Heart left ventricle (tissue), 16 donors: ENCODE measurements around the gene FOXM1. TPM values are rescaled to one million over a fixed set of nuclear protein-coding genes. Genes with fewer than 3 reads are reported as not detected.

Experiments used
- ATAC-seq, 4 donors: fragments of 200-7000 bp; cut with Tn5 transposase; one replicate each; pipeline ENCODE4 v1.9.1; 2020 to 2022; ENCODE audit warnings: moderate library complexity in 4 of 4, mild to moderate bottlenecking in 3 of 4, moderate number of reproducible peaks in 1 of 4
- DNase-seq, 5 donors: peaks; one replicate each; pipeline ENCODE4 v3.0.0-alpha.2; 2020
- H3K27ac ChIP-seq, 12 donors: fragments of 200-600 bp; sonication (generic) in 4 of 12; one replicate each; pipeline versions ENCODE4 v1.5.0 to v1.8.0; 2016 to 2022; ENCODE audit warnings: mild to moderate bottlenecking in 2 of 12
- H3K27me3 ChIP-seq, 9 donors: fragments of 200-600 bp; sonication (generic) in 2 of 9; one replicate each; pipeline versions ENCODE4 v1.5.1 to v1.8.0; 2016 to 2022; ENCODE audit warnings: mild to moderate bottlenecking in 3 of 9
- H3K36me3 ChIP-seq, 9 donors: fragments of 200-600 bp; sonication (generic) in 2 of 9; one replicate each; pipeline versions ENCODE4 v1.5.0 to v1.8.0; 2018 to 2022; ENCODE audit warnings: mild to moderate bottlenecking in 2 of 9
- H3K4me1 ChIP-seq, 12 donors: fragments of 200-600 bp; sonication (generic) in 4 of 12; one replicate each; pipeline versions ENCODE4 v1.5.0 to v1.8.0; 2016 to 2022; ENCODE audit warnings: mild to moderate bottlenecking in 3 of 12
- H3K4me3 ChIP-seq, 12 donors: fragments of 200-600 bp; sonication (generic) in 4 of 12; one replicate each; pipeline versions ENCODE4 v1.5.0 to v1.8.0; 2017 to 2022; ENCODE audit warnings: mild to moderate bottlenecking in 9 of 12, moderate library complexity in 4 of 12
- H3K9me3 ChIP-seq, 12 donors: fragments of 200-600 bp; sonication (generic) in 4 of 12; one replicate each; pipeline versions ENCODE4 v1.5.0 to v1.8.0; 2016 to 2022; ENCODE audit warnings: mild to moderate bottlenecking in 1 of 12
- POLR2A ChIP-seq, 2 donors: fragments of 450-650 bp; IDR thresholded peaks; one replicate each; pipeline ENCODE4 v1.6.1; 2017; ENCODE audit warnings: antibody characterized with exemption in 2 of 2, mild to moderate bottlenecking in 2 of 2, moderate library complexity in 2 of 2
- WGBS, 4 donors: extraction: QIAGEN DNeasy Blood & Tissue Kit in 2 of 4; methylation state at CpG; one replicate each; pipeline versions ENCODE4 v1.1.5 to v1.1.7; 2013 to 2018; 5-methylcytosine and 5-hydroxymethylcytosine counted together
- intact Hi-C, 10 donors: fragments of 100-400 bp; cut with DNase I; formaldehyde crosslinking; loops; one replicate each; pipeline versions ENCODE4 v1.11.1 to v1.14.2; 2022
- polyA plus RNA-seq, 2 donors: library from polyadenylated mRNA; stranded (reverse); fragments of 200-250 nt; gene quantifications; one replicate each; pipeline ENCODE4 v1.2.3, GENCODE V29; 2013
- total RNA-seq, 9 donors: library from RNA; depleted of rRNA in 2 of 9; stranded (reverse); fragments of >200 nt in 2 of 9; fragmentation: NEBNext Ultra II Directional in 3 of 9; extraction: Animal tissue kit (Norgen Biotek cat#: 25700) in 3 of 9; gene quantifications; one replicate each; pipeline versions ENCODE4 v1.1.0 to v1.2.4, GENCODE V29; 2016 to 2023
- TF ChIP-seq, protein P1 (sequence below), 12 donors: fragments of 200-600 bp; sonication (generic) in 4 of 12; IDR thresholded peaks; one replicate each; pipeline versions ENCODE4 v1.5.0 to v1.8.0; 2018 to 2022; ENCODE audit warnings: antibody characterized with exemption in 12 of 12, mild to moderate bottlenecking in 5 of 12
- donor health status: ischemic (EF 13 %, LVEDD 7.1; RV severe dilation, severe dysfunction).
- donor health status: healthy with polysubstance abuse.
- donor health status: DM: no; HTN: yes; CAD: no.
- donor health status: DM: no; HTN: no; CAD: no.
- donor health status: ischemic (EF 25% LVEDD 6.9; RV normal size, moderate dysfunction).
- donor health status: ischemic (EF 25% LVEDD 5.7; RV mildly dilated, moderate dysfunction).
- donor health status: healthy.
- donor health status: DM: yes; HTN: yes; CAD: no.
- donor health status: ischemic (EF 35%, LVEDD 5.7; RV mildly dilated, moderate dysfunction).
- donor health status: nonischemic (EF 11% LVEDD 7.7; RV severe dilation, severe dysfunction).
- donor health status: DM: yes; HTN: yes; CAD: no.
- donor health status: PGD.
- donor health status: ischemic (EF 29% LVEDD 5.4; RV normal size, mild dysfunction).
- donor health status: nonischemic (EF 23%, LVEDD 6.1; RV moderate dilation, normal function).

FOXM1 gene
- total and polyA plus RNA-seq, 11 donors = 0.08 to 13.5 (median 0.38) TPM

DNA sequence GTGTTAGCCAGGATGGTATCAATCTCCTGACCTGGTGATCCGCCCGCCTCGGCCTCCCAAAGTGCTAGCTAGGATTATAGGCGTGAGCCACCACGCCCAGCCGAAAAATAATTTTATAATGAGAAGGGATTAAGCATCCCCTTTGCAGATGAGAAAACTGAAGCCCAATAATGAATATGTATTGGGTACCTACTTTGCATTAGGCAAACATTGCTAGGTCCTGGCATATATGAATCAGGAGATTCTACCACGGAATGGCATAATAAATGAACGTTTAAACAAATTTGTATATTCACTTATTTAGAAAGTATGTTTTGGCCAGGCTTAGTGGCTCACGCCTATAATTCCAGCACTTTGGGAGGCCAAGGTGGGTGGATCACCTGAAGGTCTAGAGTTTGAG lies 46.1 kb upstream of the FOXM1 start:
- Histone ChIP-seq H3K4me3 (no peak overlapping the region), H3K4me1 (peaks cover 0 to 3% (median 0%) of the 10 kb centered on the region in 12 donors), H3K27me3 (no peaks in the 10 kb centered on the region), H3K9me3 (no peaks in the 10 kb centered on the region), H3K36me3 (peaks cover 0 to 86% (median 63%) of the 10 kb centered on the region in 9 donors), H3K27ac (no peak overlapping the region)
- TF ChIP-seq POLR2A (IDR thresholded peaks at IDR 0.05) = no peak
- TF ChIP-seq, protein P1, sequence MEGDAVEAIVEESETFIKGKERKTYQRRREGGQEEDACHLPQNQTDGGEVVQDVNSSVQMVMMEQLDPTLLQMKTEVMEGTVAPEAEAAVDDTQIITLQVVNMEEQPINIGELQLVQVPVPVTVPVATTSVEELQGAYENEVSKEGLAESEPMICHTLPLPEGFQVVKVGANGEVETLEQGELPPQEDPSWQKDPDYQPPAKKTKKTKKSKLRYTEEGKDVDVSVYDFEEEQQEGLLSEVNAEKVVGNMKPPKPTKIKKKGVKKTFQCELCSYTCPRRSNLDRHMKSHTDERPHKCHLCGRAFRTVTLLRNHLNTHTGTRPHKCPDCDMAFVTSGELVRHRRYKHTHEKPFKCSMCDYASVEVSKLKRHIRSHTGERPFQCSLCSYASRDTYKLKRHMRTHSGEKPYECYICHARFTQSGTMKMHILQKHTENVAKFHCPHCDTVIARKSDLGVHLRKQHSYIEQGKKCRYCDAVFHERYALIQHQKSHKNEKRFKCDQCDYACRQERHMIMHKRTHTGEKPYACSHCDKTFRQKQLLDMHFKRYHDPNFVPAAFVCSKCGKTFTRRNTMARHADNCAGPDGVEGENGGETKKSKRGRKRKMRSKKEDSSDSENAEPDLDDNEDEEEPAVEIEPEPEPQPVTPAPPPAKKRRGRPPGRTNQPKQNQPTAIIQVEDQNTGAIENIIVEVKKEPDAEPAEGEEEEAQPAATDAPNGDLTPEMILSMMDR (IDR thresholded peaks at IDR 0.05) = no peak
- 97 to 99% (median 98%) methylated on average over 9 of the region's 9 CpGs for WGBS, 4 donors
- ATAC-seq (no peak), DNase-seq (no peak)
- intact Hi-C loops = no loop called here

DNA sequence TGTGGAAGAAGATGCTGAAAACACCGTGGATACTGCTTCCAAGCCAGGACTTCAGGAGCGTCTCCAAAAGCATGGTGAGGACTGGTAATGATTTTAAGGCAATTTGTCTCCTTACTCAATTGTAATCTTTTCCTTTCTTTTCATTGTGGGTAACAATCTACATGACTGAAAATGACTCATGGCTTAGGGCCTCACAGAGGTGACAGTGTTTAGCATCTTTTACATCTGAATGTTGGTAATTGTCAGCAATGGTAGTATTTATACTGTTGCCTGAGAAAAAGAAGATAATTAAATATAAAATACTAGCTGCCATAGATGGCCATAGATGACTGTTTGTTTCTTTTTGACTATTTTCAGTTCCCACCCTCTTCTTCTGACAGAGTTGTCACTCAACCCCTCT lies 45.4 kb upstream of the FOXM1 start:
- intact Hi-C loops = no loop called here
- WGBS, 4 donors = 96 to 98% (median 97%) methylated on average over 2 of the region's 2 CpGs
- peaks cover 0 to 3% (median 0%) of the 10 kb centered on the region in 12 donors for H3K4me1 ChIP-seq
- peaks cover 0 to 80% (median 60%) of the 10 kb centered on the region in 9 donors for H3K36me3 ChIP-seq
- H3K4me3 ChIP-seq = no peak overlapping the region
- DNase-seq = no peak
- H3K27ac ChIP-seq = no peak overlapping the region
- no peak for ATAC-seq
- no peaks in the 10 kb centered on the region for H3K9me3 ChIP-seq
- no peak for TF ChIP-seq POLR2A (IDR thresholded peaks at IDR 0.05)
- TF ChIP-seq, protein P1 (IDR thresholded peaks at IDR 0.05) = no peak
- no peaks in the 10 kb centered on the region for H3K27me3 ChIP-seq

DNA sequence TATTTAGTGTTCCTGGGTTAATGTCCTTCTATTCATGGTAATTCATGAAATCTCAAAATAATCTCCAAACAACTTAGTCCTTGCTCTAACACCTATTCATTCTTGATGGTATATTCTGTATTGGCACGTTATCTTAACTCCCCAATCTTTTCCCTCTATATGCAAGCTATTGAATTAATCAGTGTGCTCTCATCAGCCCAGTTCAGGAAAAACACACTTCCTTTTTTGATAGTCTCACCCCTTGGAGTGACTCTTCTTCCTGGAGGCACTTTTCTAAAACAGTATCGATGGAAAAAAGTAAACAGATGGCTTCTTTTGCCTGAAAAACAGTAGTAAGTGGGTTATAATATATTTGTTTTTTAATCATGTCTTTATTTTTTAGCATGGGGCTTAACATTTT lies 42.3 kb upstream of the FOXM1 start:
- H3K4me3 ChIP-seq = no peak overlapping the region
- H3K9me3 ChIP-seq = no peaks in the 10 kb centered on the region
- 54 to 74% (median 64%) methylated on average over 2 of the region's 2 CpGs for WGBS, 4 donors
- no peaks in the 10 kb centered on the region for H3K27me3 ChIP-seq
- peaks cover 0 to 75% (median 37%) of the 10 kb centered on the region in 9 donors for H3K36me3 ChIP-seq
- ATAC-seq (no peak), DNase-seq (no peak)
- no peak overlapping the region for H3K27ac ChIP-seq
- TF ChIP-seq, protein P1 (IDR thresholded peaks at IDR 0.05) = no peak
- TF ChIP-seq POLR2A (IDR thresholded peaks at IDR 0.05) = no peak
- H3K4me1 ChIP-seq = peaks cover 0 to 3% (median 0%) of the 10 kb centered on the region in 12 donors
- intact Hi-C loops = no loop called here

DNA sequence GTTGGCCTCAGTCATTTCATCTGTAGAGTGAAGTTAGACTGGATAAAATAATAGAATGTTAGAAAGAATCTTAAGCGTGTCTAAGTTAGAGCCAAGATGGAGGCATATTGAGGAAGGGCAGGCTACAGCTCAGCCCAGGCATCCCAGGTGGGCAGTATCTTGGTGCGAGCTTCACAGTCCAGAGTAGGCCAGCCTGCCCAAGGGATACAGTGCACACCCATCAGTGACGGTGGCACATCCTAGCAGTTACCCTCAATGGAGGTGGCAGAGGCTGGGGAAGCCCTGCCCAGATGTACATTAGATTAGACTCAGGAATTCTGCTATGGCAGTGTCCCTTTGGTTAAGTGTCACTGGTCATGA lies 35.2 kb upstream of the FOXM1 start:
- peaks cover 0 to 69% (median 9%) of the 10 kb centered on the region in 9 donors for H3K36me3 ChIP-seq

More for the DNA sequence above, 35.2 kb upstream of the FOXM1 start:
- no peak for DNase-seq
- Histone ChIP-seq H3K27me3 (no peaks in the 10 kb centered on the region), H3K4me1 (no peaks in the 10 kb centered on the region), H3K4me3 (no peak overlapping the region), H3K27ac (no peak overlapping the region), H3K9me3 (no peaks in the 10 kb centered on the region)
- 93 to 99% (median 98%) methylated on average over 3 of the region's 3 CpGs for WGBS, 4 donors
- no peak for ATAC-seq
- no peak for TF ChIP-seq POLR2A (IDR thresholded peaks at IDR 0.05)
- TF ChIP-seq, protein P1 (IDR thresholded peaks at IDR 0.05) = no peak
- intact Hi-C loops = no loop called here
